Activated T-cell treated with anti-CD3 and anti-CD28 coated beads for 4 hours (primary cell): Measurements from ENCODE around the gene NDUFAF5.
"Not testable (repeated sequence)": the region's sequence is repeated elsewhere in the genome, so short reads cannot be mapped to it uniquely, and the experiment has no call there.

Source experiments
- DNase-seq: peaks from one replicate; pipeline ENCODE4 v3.0.0-alpha.2; 2020

Gene NDUFAF5

GRCh38 chr20:13784893-13785715 is at the start of gene NDUFAF5, which contains the start of gene ESF1:
Gene NDUFAF5 (plus strand): TSS chr20:13785028. CDS start chr20:13785069, 41 bp downstream.
Gene ESF1 (minus strand): TSS chr20:13784919. CDS start chr20:13783140, 1,779 bp downstream.
- DNase-seq: peak; percentile 89

- no peak for DNase-seq
Measured at GRCh38 chr20:13735826-13736225, 49.0 kb upstream of the NDUFAF5 start.

GRCh38 chr20:13736436-13737191 is 48.2 kb upstream of the NDUFAF5 start:
- DNase-seq: no peak

- not testable (repeated sequence) for DNase-seq
Measured at GRCh38 chr20:13738187-13738586, 46.6 kb upstream of the NDUFAF5 start.

- no peak for DNase-seq
Measured at GRCh38 chr20:13739731-13740649, 44.8 kb upstream of the NDUFAF5 start.

- DNase-seq: no peak
Measured at GRCh38 chr20:13741879-13742278, 42.9 kb upstream of the NDUFAF5 start.

GRCh38 chr20:13744352-13744751 is 40.5 kb upstream of the NDUFAF5 start:
- DNase-seq: no peak

GRCh38 chr20:13745784-13746183 is 39.0 kb upstream of the NDUFAF5 start:
- DNase-seq: no peak

GRCh38 chr20:13749811-13750210 is 35.0 kb upstream of the NDUFAF5 start:
- DNase-seq: no peak

GRCh38 chr20:13753436-13754036 is 31.3 kb upstream of the NDUFAF5 start:
- DNase-seq: no peak

- DNase-seq: no peak
Measured at GRCh38 chr20:13755809-13756208, 29.0 kb upstream of the NDUFAF5 start.

GRCh38 chr20:13756551-13756950 is 28.3 kb upstream of the NDUFAF5 start:
- no peak for DNase-seq

- no peak for DNase-seq
Measured at GRCh38 chr20:13758884-13759283, 25.9 kb upstream of the NDUFAF5 start.

- DNase-seq: not testable (repeated sequence)
Measured at GRCh38 chr20:13760451-13760946, 24.3 kb upstream of the NDUFAF5 start.

- DNase-seq: no peak
Measured at GRCh38 chr20:13765299-13765698, 19.5 kb upstream of the NDUFAF5 start.

GRCh38 chr20:13765868-13766416 is 18.9 kb upstream of the NDUFAF5 start:
- no peak for DNase-seq

- DNase-seq: no peak
Measured at GRCh38 chr20:13770141-13770540, 14.7 kb upstream of the NDUFAF5 start.

- no peak for DNase-seq
Measured at GRCh38 chr20:13771853-13772453, 12.9 kb upstream of the NDUFAF5 start.

GRCh38 chr20:13772529-13772928 is 12.3 kb upstream of the NDUFAF5 start:
- no peak for DNase-seq

GRCh38 chr20:13775867-13776266 is 9.0 kb upstream of the NDUFAF5 start:
- no peak for DNase-seq

GRCh38 chr20:13777171-13777601 is 7.6 kb upstream of the NDUFAF5 start:
- no peak for DNase-seq
